Neural crest cell (in vitro differentiated cells): ENCODE results near the gene PDPK1. TPM values are rescaled to one million over a fixed set of nuclear protein-coding genes. Genes with fewer than 3 reads are reported as not detected.
"Not testable (repeated sequence)": the region's sequence is repeated elsewhere in the genome, so short reads cannot be mapped to it uniquely, and the experiment has no call there.

Experiments
- DNase-seq: peaks from one replicate; pipeline ENCODE4 v3.0.0; 2021; ENCODE audit warnings: low read depth, mixed read lengths, low spot score
- H3K27ac Mint-ChIP-seq: one replicate; pipeline ENCODE4 v1.8.0; 2021; ENCODE audit warnings: mild to moderate bottlenecking, mixed read lengths; ENCODE audit not compliant: unreplicated experiment
- H3K27me3 Mint-ChIP-seq: 2 replicates; pipeline ENCODE4 v1.8.0; 2021; ENCODE audit warnings: low read depth, mild to moderate bottlenecking, mixed read lengths
- H3K36me3 Mint-ChIP-seq: 2 replicates; pipeline ENCODE4 v1.8.0; 2021; ENCODE audit warnings: low read depth, mild to moderate bottlenecking, mixed read lengths
- H3K4me1 Mint-ChIP-seq: 2 replicates; pipeline ENCODE4 v1.8.0; 2021; ENCODE audit warnings: mixed read lengths
- H3K4me3 Mint-ChIP-seq: one replicate; pipeline ENCODE4 v1.8.0; 2021; ENCODE audit warnings: mild to moderate bottlenecking, mixed read lengths
- H3K9me3 Mint-ChIP-seq: 2 replicates; pipeline ENCODE4 v1.8.0; 2021; ENCODE audit warnings: mixed read lengths
- CTCF ChIP-seq: fragments of 200-600 bp; sonication (generic); conservative IDR thresholded peaks from 2 replicates; pipeline ENCODE4 v1.5.0; 2021; ENCODE audit warnings: antibody characterized with exemption, mild to moderate bottlenecking
- total RNA-seq: library from RNA; stranded (reverse); gene quantifications from 2 replicates; pipeline ENCODE4 v1.2.1, GENCODE V29; 2021

Gene PDPK1
- total RNA-seq, 1 donor from 2014 or later: 37.5 TPM

DNA sequence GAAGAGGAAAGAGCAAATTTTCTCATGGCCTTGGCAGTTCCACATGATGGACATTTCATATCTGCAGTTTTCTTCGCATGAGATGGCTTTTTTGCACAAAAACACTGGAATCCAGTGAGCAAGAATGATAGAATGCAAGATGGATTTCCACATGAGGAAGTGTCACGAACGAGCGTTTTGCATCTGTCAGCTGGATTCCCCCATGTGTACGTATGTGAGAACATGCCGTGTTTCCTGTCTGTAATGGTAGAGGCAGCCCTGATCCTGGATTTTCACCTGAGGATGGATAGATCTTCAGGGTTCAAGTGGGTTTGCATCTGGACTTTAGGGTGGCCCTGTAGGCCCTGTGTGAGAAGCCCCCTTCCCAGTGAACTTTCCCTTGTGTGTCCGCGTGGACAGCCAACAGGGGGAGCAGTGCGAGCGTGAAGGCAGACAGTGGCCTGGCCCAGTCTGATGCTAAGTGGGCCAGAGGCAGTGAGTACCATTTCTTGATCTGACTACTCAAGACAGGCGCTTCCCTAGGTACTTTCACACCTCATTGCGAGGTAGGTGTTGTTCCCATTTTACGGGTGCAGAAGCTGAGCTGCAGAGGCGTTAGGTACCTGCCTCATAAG, 2.1 kb downstream of the PDPK1 start:
- Mint-ChIP-seq H3K4me1 (peaks cover 38% of the 10 kb centered on the region), H3K4me3 (peak overlapping the region; percentile 81)
- not testable (repeated sequence) for H3K27me3 Mint-ChIP-seq, DNase-seq, H3K27ac Mint-ChIP-seq, H3K36me3 Mint-ChIP-seq, H3K9me3 Mint-ChIP-seq
- TF ChIP-seq CTCF: peak; percentile 60

GRCh38 chr16:2540912-2541311, 3.1 kb downstream of the PDPK1 start:
- not testable (repeated sequence) for H3K9me3 Mint-ChIP-seq, H3K27me3 Mint-ChIP-seq, DNase-seq, H3K36me3 Mint-ChIP-seq, H3K27ac Mint-ChIP-seq
- H3K4me3 Mint-ChIP-seq: peak overlapping the region; percentile 38
- peaks cover 33% of the 10 kb centered on the region for H3K4me1 Mint-ChIP-seq

GRCh38 chr16:2541409-2541808, 3.6 kb downstream of the PDPK1 start:
- H3K4me3 Mint-ChIP-seq, H3K36me3 Mint-ChIP-seq, H3K27me3 Mint-ChIP-seq, H3K9me3 Mint-ChIP-seq, H3K27ac Mint-ChIP-seq, DNase-seq: not testable (repeated sequence)
- H3K4me1 Mint-ChIP-seq: peaks cover 28% of the 10 kb centered on the region

GRCh38 chr16:2543771-2544170, 6.0 kb downstream of the PDPK1 start:
- not testable (repeated sequence) for H3K4me3 Mint-ChIP-seq, H3K36me3 Mint-ChIP-seq, H3K27me3 Mint-ChIP-seq, DNase-seq, H3K9me3 Mint-ChIP-seq
- Mint-ChIP-seq H3K27ac (peak overlapping the region; percentile 72), H3K4me1 (peaks cover 17% of the 10 kb centered on the region)

DNA sequence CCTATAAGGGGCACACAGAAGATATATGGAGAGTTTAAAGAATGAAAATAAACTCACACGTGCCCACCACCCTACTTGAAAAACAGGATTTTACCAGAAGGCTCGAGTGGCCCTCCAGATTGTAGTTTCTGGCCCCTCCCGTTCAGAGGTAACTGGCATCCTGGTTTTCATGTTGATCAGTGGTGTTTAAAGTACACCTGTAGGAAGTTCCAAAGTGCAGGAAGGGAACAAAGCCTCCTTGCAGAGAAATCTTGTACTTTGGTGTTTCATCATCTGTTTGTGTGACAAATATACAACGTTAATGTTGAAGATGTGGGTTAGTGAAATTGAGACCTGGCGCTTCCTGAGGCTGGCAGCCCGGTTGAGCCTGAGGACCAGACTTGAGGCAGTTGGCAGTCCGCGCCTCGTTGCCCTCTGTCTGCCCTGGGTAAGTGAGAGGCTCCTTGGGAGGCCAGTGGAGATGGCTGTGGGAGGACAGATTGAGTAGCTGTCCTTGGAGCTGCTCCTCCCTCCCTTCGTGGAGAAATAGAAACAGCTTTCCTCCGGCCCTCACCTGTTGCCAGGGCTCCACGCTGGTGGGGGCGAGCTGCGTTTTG, 12.6 kb downstream of the PDPK1 start:
- H3K27ac Mint-ChIP-seq, H3K36me3 Mint-ChIP-seq, H3K9me3 Mint-ChIP-seq, H3K27me3 Mint-ChIP-seq, DNase-seq, H3K4me3 Mint-ChIP-seq, H3K4me1 Mint-ChIP-seq: not testable (repeated sequence)

DNA sequence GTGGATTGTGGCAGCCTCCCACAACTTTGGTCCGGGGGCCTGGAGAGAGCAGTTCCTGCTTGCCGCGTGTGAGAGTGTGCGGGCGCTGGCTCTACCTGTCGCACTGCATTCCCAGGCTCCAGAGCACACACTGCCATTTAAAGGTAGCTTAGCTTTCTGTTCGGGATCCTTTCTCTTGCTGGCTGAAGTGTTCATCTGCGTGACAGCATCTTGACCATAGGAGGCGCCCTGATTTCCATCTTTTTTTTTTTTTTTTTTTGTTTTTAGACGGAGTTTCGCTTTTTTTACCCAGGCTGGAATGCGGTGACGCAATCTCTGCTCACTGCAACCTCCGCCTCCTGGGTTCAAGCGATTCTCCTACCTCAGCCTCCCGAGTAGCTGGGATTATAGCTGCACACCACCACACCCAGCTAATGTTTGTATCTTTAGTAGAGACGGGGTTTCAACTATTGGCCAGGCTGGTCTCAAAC, 13.6 kb downstream of the PDPK1 start:
- H3K27ac Mint-ChIP-seq, DNase-seq, H3K4me3 Mint-ChIP-seq: not testable (repeated sequence)

GRCh38 chr16:2554709-2555425, 17.0 kb downstream of the PDPK1 start:
- not testable (repeated sequence) for H3K27ac Mint-ChIP-seq, H3K27me3 Mint-ChIP-seq, H3K4me3 Mint-ChIP-seq, DNase-seq, H3K36me3 Mint-ChIP-seq, H3K9me3 Mint-ChIP-seq, H3K4me1 Mint-ChIP-seq

More for the DNA sequence above, 13.6 kb downstream of the PDPK1 start:
- H3K4me1 Mint-ChIP-seq, H3K36me3 Mint-ChIP-seq, H3K9me3 Mint-ChIP-seq, H3K27me3 Mint-ChIP-seq: not testable (repeated sequence)
- peak; percentile 61 for TF ChIP-seq CTCF

- not testable (repeated sequence) for H3K27me3 Mint-ChIP-seq, H3K27ac Mint-ChIP-seq, H3K36me3 Mint-ChIP-seq, H3K9me3 Mint-ChIP-seq, H3K4me3 Mint-ChIP-seq, DNase-seq, H3K4me1 Mint-ChIP-seq
Observed at GRCh38 chr16:2557150-2557549, 19.3 kb downstream of the PDPK1 start.

DNA sequence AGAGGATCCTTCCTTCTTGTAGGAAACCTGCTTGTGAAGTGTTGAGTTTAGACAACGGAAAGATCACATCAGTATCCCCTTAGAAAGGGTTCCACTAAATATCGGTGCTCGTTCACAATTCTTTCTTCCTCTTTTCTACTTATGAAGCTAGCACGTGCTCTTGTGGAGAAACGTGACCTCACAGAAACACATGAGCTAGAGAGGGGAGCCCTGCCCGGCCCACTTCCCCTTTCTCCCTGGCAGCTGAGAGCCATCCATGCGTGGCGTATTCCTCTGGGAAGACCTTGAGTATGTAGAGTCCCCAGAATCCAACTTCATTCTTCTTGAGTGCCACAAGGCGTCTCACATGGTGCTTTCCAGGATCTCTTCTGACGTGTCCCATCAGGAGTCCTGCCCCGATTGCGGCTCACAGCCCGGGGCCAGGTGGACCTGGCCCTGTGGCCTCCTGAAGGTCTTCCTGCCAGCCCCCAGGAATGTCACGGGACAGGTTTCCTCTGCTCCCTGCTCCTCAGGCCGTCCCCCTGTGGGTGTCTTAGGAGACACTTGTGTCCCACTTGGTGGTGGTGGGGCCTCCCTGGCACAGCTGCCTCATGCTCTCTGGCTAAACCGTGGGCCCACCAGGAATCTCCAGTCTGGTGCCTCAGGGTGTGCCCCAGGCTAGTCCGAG, 22.4 kb downstream of the PDPK1 start:
- not testable (repeated sequence) for H3K27me3 Mint-ChIP-seq, H3K4me1 Mint-ChIP-seq, H3K4me3 Mint-ChIP-seq

More for the DNA sequence above, 22.4 kb downstream of the PDPK1 start:
- not testable (repeated sequence) for H3K27ac Mint-ChIP-seq, DNase-seq, H3K36me3 Mint-ChIP-seq, H3K9me3 Mint-ChIP-seq
